Daoy (cell line): ENCODE data around the gene ADAMTS3. TPM values are rescaled to one million over a fixed set of nuclear protein-coding genes. Genes with fewer than 3 reads are reported as not detected.
"Not testable (repeated sequence)": the region's sequence is repeated elsewhere in the genome, so short reads cannot be mapped to it uniquely, and the experiment has no call there.

Experiments used
- DNase-seq: peaks from one replicate; pipeline ENCODE4 v3.0.0-alpha.2; 2015; ENCODE audit warnings: low read depth
- total RNA-seq: library from RNA; depleted of rRNA; stranded (reverse); fragments of >200 nt; shearing (Covaris generic); gene quantifications from 2 replicates; pipeline ENCODE4 v1.2.3, GENCODE V29; 2014

Gene ADAMTS3
- total RNA-seq, 1 experiment from 2014 or later = 0.57 TPM

- DNase-seq = no peak
Observed at GRCh38 chr4:72473434-72473900, 95.6 kb downstream of the ADAMTS3 start.

GRCh38 chr4:72471816-72472215 lies 97.2 kb downstream of the ADAMTS3 start:
- no peak for DNase-seq

- no peak for DNase-seq
Observed at GRCh38 chr4:72468904-72469502, 100.0 kb downstream of the ADAMTS3 start.

GRCh38 chr4:72467633-72468032 lies 101.4 kb downstream of the ADAMTS3 start:
- no peak for DNase-seq

GRCh38 chr4:72463724-72464123 lies 105.3 kb downstream of the ADAMTS3 start:
- DNase-seq = no peak

GRCh38 chr4:72457158-72457557 lies 111.9 kb downstream of the ADAMTS3 start:
- DNase-seq = no peak

GRCh38 chr4:72451349-72451748 lies 117.7 kb downstream of the ADAMTS3 start:
- DNase-seq = no peak

GRCh38 chr4:72449705-72450104 lies 119.3 kb downstream of the ADAMTS3 start:
- DNase-seq = no peak

GRCh38 chr4:72448231-72448630 lies 120.8 kb downstream of the ADAMTS3 start:
- no peak for DNase-seq

GRCh38 chr4:72446353-72447055 lies 122.5 kb downstream of the ADAMTS3 start:
- no peak for DNase-seq

- no peak for DNase-seq
Observed at GRCh38 chr4:72444092-72444491, 124.9 kb downstream of the ADAMTS3 start.

- DNase-seq = no peak
Observed at GRCh38 chr4:72442715-72443114, 126.3 kb downstream of the ADAMTS3 start.

- no peak for DNase-seq
Observed at GRCh38 chr4:72442147-72442546, 126.9 kb downstream of the ADAMTS3 start.

- DNase-seq = no peak
Observed at GRCh38 chr4:72440386-72440785, 128.6 kb downstream of the ADAMTS3 start.

- no peak for DNase-seq
Observed at GRCh38 chr4:72432975-72433374, 136.0 kb downstream of the ADAMTS3 start.

- no peak for DNase-seq
Observed at GRCh38 chr4:72432282-72432681, 136.7 kb downstream of the ADAMTS3 start.

GRCh38 chr4:72430988-72431387 lies 138.0 kb downstream of the ADAMTS3 start:
- DNase-seq = no peak

GRCh38 chr4:72430050-72430449 lies 139.0 kb downstream of the ADAMTS3 start:
- DNase-seq = peak; percentile 18

- DNase-seq = no peak
Observed at GRCh38 chr4:72429397-72429889, 139.6 kb downstream of the ADAMTS3 start.

GRCh38 chr4:72427057-72427456 lies 142.0 kb downstream of the ADAMTS3 start:
- DNase-seq = no peak

- DNase-seq = not testable (repeated sequence)
Observed at GRCh38 chr4:72425908-72426307, 143.1 kb downstream of the ADAMTS3 start.

GRCh38 chr4:72424006-72424405 lies 145.0 kb downstream of the ADAMTS3 start:
- no peak for DNase-seq

GRCh38 chr4:72422416-72422815 lies 146.6 kb downstream of the ADAMTS3 start:
- DNase-seq = no peak
